ENCODE results near the gene ADIRF.
"Not testable (repeated sequence)": the region's sequence is repeated elsewhere in the genome, so short reads cannot be mapped to it uniquely, and the experiment has no call there.

The ADIRF gene

DNA sequence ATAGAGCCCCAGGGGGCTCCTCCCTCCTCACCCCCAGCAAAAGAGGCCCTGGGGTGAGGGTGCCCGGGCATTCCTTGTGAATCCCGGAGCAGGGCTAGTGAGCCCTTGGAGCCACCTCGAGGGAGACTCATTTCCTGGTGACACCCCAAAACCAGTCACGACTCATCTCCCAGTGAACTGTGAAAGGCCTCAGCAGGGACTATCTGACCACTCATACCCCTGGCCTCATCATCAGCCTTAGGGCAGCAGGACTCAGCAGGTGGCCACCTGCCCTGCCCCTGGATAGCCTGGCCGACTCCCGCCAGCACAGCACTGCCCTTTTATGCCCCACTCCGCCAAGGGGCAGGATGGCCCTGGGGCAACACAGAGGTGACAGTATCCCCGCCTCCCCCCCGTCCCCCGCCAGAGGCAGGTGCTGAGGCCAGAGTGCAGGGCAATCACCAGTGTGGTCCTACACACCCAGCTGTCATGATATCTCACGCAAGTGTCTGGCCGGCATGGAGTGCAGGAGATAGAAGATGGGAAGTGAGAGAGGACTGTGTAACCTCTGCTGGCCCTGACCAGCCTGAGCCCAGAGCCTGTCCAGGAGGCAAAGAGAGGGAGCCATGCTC lies 6.7 kb upstream of the ADIRF start:
- no peak for DNase-seq

DNA sequence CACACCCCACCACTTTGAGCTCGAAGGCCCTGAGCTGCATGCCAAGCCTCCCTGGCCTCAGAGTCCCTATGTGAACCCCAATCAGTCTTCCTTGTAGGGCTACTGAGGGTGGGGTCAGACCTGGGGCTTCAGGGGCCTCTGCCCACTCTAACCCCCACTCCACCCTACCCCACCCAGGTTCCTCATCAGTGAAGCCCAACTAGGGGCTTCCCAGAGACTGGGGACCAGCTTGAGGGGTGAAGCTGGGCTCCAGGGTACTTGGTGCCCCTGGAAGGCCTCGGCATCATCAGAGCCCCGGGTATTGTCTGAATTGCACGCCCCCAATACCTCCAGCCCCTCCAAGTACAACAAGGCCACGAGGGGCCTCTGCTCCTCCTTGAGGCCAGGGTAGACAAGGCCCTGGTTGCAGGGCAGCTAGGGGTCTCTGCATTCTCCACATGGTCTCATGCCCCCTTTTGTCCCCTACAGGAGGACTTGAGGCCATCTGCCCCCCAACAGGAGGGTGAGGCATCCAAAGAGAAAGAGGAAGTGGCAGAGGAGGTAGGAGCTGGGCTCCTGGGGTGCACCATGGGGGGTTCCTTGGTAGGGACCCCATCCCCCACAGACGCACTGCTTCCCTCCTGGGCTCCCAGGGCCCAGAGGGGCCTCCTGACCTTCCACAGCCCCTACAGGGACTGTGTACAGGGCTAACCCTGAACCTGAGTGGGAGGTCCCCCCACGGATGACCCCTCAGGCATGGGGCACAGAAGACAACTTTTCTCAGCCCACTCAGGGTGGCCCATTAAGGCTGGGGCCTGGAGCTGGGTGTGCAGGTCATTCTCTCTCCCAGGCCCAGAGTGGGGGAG lies 5.9 kb upstream of the ADIRF start:
- no peak for DNase-seq

DNA sequence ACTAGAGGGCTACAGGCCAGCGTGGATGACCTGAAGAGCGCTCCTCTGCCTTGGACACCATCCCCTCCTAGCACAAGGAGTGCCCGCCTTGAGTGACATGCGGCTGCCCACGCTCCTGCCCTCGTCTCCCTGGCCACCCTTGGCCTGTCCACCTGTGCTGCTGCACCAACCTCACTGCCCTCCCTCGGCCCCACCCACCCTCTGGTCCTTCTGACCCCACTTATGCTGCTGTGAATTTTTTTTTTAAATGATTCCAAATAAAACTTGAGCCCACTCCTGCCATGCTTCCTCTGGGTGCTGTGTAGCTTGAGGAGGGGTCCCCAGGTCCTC lies 5.3 kb upstream of the ADIRF start:
- no peak for DNase-seq

DNA sequence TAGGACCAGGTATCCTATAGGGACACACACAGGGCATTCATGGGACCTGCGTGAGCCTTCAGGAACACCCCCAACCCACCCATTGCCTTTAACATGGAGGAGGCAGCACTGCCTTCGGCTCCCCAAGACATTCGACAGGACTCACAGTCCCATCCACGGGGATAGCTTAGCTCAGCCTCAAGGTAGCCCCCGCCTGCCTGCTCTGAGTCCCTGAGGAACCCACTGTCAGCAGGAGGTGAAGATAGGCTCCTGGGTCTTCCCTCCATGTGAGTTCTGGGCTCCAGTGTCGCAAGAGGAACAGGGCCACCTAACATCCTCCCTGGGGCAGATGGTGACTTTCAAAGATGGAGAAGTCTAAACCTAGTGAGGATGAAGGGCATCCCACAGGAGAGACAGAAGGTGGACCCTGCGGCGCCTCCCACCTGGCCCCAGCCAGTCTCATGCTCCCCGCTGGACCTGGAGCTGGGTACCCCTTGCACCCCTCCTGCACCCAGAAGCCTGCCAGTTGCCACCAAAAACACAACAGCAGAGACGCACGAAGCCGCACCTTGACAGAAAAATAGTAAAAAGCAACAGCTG lies 4.9 kb upstream of the ADIRF start:
- no peak for DNase-seq

DNA sequence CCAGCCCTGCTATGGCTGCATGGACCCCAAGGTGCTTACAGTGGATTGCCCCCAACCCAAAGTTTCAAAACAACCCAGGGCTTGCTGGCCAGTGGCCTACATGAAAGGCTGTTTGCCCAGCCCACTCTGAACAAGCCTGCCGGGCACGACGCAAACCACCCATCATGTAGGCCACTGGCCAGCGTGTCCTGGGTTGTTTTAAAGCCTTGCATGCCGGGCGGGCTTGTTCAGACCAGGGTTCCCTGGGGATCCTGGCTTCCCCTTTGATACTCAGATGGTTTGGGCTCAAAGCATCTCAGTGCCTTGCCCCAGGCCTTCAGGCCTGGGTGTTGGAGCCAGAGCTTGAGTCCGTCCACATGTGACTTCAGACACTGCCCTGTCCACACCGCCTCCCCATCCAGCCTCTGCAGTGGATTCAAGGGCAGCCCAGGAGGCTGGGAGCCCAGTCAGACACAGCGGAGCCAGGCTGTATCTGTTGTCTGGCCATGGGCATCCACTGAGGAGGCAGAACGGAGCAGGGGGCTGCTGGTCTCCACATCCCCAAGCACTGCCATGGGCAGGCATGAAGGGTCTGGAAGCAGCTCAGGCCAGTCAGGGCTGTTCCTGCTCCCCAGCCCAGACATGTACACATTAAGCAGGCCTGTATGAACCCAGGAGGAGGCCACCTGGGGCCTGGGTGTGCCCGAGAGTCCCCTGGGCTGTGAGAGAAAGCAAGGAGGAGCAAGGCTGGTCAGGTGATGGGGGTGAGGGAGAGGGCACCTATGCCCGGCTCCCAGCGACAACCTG lies 4.0 kb upstream of the ADIRF start:
- DNase-seq = no peak

DNA sequence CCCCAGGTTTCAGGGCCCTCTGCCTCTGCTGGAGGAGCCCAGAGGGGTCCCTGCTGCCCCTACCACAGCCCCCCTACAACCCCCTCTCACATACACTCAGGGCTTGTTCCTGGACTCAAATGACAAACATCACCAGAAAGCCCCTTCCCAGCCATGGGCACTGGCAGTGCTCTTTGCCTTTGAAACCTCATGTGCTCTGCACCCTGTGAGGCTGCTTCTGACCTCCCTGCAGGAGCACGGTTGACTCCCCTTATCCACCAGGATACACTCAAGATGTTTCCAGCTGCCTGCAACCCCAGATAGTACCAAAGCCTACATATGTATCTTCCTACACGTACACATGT lies 3.5 kb upstream of the ADIRF start:
- no peak for DNase-seq

DNA sequence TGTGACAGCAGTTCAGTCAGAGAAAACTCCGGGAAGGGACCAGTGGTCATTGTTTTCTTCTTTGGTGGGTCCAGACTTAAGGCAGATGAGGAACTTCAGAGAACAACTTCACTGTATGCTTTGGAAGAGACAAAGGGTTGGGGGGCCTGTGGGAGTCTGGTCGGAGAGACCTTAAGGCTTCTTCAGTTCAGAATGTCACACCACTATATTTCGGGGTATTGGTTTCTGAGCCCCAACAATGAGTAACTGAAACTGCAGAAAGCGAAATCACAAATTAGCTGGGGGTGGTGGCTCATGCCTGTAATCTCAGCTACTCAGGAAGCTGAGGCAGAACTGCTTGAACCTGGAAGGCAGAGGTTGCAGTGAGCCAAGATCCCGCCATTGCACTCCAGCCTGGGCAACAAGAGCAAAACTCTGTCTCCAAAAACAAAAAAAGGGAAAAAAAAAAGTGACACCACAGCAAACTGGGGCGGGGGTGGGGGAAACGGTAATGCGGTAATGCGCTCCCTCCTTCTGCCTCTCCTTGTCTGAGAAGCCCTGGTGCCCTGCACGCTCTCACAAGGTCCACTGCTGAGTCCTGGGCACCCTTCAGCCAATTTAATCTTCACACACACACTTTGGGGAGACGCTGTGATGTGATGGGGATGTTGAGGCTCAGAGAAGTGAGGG lies 2.2 kb upstream of the ADIRF start:
- no peak for DNase-seq

DNA sequence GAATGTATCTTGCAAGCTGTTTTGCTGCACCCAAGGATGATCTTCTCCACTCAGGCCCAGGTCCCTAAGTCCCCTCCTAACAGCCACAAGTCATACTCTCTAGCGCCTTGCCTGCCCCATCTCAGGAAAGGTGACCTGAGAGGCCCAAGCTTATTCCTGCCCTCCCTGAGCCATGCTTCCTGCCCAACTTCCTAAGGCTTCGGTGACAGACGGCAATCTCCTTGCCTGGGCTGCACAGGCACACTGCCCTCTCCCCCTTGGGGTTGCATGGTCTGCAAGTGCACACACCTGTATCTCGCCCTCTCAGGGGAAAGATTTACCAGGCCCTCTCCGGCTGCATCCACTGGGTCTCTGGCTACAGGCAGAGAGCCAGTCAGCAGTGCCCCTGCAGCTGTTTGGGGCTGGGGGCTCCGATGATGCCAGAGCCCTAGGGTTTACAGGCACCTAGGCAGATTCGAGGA lies 771 bp upstream of the ADIRF start:
- DNase-seq = no peak

DNA sequence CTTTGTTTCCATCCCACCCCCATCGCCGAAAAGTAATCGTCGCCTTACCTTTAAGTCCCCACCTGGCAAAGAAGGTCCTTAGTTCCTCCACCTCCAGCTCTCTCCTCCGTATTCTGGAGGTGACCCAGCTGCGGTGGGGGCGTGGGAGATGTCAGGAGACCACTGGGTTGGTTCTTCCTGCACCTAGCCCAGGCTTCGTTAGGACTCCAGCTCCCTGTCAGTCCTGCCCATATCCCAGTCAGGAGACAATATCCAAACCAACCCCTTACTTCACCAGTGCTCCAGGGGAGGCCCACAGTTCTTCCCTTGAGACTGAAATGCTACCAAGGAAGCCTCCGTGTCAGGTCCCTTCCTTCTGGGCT lies 693 bp downstream of the ADIRF start:
- no peak for DNase-seq

DNA sequence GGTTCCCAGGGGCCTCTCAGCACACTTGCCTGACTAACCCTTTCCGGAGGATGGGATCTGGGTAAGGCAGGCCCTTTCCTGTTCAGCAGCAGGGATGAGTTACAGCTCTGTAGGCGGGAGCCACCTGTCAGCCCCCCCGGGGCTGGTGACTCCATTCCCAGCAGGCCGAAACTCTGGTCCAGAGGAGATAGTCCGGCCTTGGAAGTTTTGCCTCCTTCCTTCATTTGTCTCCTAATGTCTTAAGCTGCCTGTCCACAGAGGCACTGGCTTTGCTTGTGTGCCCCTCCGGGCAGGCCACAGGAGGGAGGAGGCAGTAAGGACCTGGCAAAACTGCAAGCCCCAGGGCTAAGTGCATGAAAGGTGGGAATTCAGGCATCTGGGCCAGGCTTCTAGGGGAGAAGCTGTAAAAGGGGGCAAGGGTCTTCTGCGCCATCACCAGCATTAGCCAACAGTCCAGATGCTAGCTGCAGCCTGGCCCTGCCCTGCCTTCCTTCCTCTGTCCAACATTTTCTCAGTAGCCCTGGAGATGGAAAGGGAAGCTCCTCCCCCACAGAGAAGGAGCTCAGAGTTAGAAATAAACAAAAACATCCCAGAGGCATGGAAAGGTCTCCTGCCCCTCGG lies 1.2 kb downstream of the ADIRF start:
- DNase-seq = no peak

DNA sequence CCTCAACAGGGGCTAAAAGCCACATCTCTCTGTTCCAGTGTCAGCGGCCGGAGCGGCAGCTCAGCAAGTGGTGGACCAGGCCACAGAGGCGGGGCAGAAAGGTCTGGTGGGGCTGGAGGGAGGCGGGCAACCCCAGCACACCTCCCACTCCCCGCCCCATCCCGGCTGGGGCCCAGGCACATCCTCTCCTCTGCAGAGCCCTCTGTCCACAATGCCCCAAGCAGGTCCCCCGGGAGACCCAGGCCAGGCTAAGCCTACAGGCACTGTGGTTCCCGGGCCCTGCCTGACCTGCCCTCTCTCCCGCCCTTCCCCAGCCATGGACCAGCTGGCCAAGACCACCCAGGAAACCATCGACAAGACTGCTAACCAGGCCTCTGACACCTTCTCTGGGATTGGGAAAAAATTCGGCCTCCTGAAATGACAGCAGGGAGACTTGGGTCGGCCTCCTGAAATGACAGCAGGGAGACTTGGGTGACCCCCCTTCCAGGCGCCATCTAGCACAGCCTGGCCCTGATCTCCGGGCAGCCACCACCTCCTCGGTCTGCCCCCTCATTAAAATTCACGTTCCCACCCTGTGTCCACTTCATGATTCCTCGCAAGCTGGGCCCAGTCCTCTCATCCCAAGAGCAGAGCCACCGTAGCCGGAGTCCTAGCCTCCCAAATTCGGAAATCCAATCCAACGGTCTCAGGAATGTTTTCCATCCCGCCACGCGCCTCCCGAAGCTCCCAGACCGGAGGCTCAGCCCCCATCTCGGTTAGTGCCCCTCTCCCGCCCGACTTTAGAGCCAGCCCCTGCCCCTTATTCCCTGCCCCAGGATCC lies 2.1 kb downstream of the ADIRF start:
- peak in 3 of 14 donors; percentile 35 to 42 (median 36) for DNase-seq

DNA sequence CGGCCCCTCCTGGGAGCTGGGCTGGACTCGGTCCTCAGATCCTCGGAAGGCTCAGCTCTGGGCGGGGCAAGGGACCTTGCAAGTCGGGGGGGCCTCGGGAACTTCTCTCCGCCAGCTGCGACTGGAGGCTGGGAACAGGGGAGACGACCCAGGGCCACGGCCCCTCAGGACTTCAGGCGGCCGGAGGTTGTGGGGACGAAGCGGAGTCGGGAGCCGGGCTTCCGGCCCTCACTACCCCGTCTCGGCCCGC lies 2.6 kb downstream of the ADIRF start:
- DNase-seq = peak in 1 of 14 donors; percentile 65

DNA sequence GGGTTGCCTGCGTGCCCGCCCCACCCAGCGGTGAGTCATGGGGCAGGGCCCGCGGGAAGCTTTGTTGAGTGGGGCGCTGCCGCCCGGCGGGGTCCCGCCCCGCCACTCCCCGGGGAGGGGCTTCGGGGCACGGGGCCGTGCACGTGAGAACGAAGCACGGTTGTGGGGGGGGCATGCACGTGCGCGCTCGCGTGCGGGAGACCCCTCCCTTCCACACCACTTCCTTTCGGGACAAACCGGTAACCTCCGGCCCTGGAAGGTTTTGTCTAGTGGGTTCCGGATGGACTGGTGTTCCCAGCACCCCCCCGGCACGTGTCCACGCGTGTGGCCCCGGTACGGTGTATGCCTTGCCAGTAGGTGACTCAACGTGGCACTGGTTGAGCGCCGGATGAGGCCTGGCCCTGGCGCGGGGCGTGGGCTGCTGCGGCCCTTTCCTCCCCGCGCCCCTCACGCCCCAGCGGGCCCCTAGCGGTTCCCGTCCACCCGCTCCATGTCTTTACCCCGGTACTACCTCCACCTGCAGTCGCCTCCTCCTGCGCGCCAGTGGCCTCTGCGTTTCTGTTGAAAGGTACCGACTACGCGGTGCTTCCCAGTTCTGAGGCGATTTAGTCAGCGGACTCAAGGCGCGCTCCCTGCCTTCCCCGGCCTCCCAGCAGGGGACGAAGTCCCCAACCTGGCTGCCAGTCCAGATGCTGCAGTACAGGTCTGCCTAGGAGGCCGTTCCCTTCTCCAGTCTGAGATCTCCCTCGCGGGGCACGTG lies 3.1 kb downstream of the ADIRF start:
- DNase-seq = peak in 7 of 14 donors; percentile 37 to 82 (median 66)

DNA sequence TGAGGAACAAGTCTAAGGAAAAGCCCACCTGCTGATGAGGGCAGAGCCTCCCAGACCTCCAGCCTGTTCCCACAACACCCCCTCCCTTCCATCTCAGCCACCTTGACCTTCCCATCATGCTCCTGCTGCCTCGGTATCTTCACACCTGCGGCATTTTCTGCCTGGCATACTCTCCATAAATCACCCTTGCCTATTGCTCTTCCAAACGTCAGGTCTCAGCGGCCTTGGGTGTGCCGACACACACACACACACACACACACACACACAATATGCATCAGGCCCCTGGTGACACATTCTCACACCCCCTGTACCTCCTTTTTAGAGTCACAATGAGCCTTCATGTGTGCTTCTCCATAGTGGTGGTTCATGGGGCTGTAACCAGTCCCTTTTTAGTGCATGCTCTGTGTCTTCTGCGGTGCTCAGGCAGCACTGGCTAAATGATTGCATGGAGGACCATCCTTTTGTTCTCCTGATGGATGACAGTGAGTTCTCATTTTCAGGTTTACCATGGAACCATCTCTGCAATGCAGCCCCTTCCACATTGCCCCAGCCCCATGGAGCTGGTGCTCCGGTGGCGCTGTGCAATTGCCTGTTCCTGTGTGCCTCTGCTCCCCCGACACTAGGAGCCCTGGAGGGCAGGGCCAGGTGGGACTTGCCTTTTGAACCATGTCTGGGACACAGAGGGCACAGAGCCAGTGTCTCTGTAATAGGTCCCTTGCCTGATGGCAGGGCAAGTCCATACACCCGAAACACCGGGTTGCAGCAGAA lies 4.5 kb downstream of the ADIRF start:
- no peak for DNase-seq

DNA sequence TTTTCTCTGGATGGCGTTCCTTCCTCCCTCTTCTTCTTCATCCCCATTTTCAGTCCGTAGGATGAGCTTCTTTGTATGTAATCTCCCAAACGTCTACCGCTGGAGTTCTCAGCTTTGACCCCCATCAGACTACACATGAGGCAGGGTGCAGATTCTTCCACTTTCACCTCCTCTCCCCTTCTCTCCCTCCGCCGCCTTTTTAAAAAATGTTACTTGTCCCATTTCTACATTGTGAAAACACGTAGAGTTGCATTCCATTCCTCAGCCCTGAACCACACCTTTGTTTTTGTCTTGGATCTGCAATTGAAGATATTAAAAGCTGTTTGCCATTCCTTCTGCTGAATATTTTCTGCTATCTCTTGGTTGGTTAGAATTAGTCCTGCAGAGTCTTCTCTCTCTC lies 6.2 kb downstream of the ADIRF start:
- DNase-seq = no peak

DNA sequence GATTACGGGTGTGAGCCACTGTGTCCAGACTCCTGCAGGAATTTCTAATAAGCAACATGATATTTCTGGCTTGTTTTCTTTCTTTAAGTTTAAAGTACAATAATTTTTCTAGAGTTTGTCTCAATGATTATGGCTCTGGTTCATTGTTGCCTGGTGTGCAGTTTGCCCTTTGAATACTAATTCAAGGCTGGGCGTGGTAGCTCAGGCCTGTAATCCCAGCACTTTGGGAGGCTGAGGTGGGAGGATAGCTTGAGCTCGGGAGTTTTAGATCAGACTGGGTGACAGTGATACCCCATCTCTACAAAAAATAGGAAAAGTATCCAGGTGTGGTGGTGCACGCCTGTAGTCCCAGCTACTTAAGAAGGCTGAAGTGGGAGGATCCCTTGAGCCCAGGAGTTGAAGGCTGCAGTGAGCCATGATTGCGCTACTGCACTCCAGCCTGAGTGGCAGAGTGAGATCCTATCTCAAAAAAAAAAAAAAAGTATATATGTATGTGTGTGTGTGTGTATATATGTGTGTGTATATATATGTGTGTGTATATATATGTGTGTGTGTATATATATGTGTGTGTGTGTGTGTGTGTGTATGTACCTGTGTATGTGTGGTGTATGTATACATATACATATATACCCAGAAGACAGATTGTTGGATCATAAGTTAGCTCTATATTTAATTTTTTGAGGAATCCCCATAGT lies 8.2 kb downstream of the ADIRF start:
- DNase-seq = no peak

DNA sequence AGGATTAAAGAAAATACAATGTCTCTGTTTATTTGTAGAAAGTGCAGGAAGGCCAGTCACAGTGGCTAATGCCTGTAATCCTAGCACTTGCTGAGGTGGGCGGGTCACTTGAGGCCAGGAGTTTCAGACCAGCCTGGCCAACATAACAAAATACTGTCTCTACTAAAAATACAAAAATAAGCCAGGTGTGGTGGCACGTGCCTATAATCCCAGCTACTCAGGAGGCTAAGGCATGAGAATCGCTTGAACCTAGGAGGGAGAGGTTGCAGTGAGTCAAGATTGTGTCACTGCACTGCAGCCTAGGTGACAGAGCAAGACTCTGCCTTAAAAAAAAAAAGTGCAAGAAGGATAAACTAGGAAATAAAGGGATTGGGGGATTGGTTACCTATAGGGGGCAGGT lies 10.2 kb downstream of the ADIRF start:
- not testable (repeated sequence) for DNase-seq

DNA sequence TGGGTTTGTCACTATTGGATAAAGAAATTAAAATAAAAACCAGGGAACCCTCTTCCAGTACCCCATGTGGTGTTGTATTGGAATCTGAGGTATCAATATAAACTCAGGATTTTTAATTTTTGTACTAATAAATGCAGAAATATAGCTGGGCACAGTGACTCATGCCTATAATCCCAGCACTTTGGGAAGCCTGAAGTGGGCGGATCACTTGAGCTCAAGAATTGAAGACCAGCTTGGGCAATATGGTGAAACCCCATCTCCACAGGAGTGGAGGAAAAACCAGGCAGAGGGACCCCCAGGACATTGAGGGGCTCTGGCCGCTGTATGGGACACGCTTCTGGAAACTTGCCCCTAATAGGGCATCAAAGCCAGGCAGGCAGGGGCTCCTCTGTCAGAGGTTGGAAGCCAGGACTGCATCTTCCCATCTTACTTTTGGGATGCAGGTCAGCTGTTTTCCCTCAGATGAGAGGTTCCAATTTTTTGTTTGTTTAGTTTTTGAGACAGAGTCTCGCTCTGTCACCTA lies 11.1 kb downstream of the ADIRF start:
- no peak for DNase-seq

DNA sequence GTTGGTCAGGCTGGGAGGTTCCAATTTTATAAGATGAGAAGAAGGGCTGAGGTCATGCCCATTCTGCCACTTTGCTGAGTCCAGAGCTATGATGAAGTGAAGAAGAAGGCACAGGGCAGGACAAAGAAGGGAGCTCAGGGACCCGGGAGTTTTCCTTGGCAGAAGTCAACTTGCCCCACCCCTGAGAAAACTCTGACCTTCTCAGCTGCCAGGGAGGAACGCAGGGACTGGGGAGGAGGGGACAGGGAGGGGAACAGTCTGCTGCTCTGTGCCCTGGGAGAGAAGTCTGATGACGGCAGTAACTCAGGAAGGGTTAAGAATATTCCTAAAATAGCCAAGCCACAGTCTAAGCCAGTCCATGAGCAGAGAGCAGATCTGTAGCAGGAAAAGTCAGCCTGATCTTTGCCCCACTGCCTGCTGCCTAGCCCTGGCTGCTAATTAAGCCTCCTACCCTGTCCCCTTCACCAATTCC lies 11.7 kb downstream of the ADIRF start:
- peak in 1 of 14 donors; percentile 20 for DNase-seq
